Left hindlimb (tissue), 1 donor: ENCODE data around the gene TAS2R19.
"Not testable (repeated sequence)": the region's sequence is repeated elsewhere in the genome, so short reads cannot be mapped to it uniquely, and the experiment has no call there.

Experiments used
- DNase-seq: peaks from one replicate; pipeline ENCODE4 v3.0.0-alpha.2; 2018

TAS2R19 gene, protein sequence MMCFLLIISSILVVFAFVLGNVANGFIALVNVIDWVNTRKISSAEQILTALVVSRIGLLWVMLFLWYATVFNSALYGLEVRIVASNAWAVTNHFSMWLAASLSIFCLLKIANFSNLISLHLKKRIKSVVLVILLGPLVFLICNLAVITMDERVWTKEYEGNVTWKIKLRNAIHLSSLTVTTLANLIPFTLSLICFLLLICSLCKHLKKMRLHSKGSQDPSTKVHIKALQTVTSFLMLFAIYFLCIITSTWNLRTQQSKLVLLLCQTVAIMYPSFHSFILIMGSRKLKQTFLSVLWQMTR

DNA sequence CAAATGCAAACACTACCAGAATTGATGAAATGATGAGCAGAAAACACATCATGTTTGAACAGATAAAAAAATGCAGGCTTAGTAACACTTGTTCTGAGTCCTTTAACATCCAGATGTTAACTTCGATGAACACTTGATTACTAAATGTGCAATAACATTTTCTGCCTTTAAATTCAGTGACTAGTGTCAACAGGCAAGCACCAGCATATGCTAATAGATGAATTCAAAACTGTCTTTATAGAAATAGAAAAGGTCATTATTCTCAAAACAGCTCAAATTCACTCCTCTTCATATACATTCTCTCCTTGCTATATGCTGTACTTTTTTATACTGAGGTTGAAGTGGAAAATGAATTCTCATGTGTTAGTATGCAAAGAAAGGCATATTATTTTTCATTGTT, at the start of gene TAS2R19:
TAS2R19 (minus strand) TSS at position 101 of the 400 bp plus-strand sequence; CDS start at position 52, 49 bp downstream.
- DNase-seq = no peak

DNA sequence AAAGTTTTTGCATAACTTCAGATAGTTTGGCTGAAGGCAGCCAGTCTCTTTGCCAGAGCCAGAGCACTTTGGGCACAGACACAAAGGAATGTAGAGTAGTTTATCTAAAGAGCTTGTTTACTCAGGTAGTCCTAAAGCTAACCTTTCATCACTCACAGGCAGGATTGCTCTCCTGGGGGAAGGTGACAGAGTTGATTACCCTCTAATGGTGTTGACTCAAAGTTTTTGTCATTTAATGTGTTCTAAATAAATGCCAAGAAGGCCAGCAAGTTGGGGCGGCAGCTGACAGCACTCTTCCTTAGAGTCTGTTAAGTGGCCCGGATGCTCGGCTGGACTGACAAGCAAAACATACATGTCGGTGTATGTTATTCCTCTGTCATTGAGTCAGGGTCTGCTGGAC, 49.0 kb upstream of the TAS2R19 start:
- no peak for DNase-seq

DNA sequence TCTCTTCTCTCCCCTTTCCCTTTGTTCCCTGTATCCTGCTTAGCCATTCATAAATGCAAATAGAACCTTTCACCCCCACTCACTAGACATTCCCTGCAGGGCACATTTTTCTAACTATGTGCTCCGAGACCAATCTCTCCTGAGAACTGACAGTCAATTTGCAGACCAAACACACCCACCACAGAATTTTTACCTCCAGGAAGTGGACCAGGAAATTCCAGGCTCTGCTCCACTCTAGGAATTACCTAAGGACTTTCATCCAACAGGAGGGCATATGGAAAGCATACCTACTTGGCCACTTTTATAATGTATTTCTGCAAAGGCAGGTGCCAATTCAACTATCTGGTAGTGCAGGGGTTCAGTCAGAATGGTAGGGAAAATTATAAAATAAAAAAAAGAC, 48.6 kb upstream of the TAS2R19 start:
- no peak for DNase-seq

DNA sequence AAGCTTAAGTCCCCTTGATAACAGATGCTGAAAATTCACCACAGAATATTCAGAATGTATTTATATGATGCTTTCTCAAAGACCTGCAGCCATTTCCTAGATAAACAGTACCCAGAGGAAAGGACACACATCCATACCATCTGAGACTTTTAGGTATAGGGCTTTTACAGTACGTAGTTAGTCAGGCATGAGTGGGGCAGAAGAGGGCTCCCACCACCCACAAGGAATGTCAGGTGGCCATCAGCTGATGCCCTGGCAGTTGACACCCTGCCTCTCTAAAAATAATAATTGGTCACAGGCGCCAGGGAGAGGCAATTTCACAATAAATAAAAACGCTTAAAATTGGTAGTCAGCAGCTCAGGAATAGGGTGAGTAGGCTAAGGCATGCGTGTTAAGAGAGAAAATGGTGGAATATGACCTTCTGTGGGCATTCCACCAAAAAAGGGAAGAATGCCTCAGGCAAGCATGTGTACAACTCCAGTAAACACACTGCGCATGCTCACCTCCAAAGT, 47.5 kb upstream of the TAS2R19 start:
- DNase-seq = no peak

DNA sequence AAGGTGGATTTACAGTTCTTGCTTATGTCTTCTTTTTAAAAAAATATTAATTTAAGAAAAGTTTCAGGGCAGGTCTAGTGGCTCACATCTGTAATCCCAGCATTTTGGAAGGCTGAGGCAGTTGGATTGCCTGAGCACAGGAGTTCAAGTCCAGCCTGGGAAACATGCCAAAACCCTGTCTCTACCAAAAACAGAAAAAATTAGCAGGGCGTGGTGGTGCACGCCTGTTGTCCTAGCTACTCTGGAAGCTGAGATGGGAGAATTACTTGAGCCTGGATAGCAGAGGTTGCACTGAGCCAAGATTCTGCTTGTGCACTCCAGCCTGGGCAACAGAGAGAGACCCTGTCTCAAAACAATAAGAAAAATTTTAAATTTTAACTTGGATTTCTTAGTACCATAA, 45.1 kb upstream of the TAS2R19 start:
- no peak for DNase-seq

DNA sequence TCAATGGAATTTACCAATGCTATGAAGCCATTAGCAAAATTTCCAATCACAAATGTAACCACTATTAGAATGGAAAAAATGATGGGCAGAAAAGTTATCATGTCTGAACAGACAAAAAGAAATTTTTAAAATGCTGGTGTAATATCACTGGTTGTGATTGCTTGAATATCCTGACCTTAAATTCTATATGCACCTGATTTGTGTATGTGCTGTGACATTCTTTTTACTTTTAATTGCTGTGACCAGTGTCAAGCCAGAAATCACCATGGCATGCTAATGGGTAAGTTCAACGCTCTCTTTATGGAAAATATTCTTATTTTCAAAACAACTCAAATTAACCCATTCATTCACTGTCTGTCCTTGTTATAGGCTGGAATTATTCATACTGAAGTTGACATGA, 39.8 kb upstream of the TAS2R19 start, which contains the start of gene TAS2R46:
TAS2R46 (minus strand) TSS at position 101 of the 400 bp plus-strand sequence; CDS start at position 101, 0 bp downstream.
- DNase-seq = not testable (repeated sequence)

DNA sequence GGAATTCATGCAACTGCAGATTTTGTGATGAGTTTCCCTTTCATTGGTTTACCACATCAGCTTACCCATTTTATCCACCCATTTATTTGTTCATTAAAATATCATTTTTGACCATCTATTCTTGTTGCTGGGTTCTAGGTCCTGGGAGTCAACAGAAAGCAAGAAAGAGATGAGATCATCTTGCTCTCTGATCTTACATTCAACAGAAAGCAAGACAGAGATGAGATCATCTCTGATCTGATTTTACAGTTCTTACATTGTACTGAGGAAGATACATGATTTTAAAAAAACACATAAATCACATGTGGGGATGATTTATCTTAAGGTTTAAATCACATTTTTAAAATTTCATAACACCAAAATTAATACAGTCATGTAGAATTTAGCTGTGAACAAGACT, 37.4 kb upstream of the TAS2R19 start:
- no peak for DNase-seq

DNA sequence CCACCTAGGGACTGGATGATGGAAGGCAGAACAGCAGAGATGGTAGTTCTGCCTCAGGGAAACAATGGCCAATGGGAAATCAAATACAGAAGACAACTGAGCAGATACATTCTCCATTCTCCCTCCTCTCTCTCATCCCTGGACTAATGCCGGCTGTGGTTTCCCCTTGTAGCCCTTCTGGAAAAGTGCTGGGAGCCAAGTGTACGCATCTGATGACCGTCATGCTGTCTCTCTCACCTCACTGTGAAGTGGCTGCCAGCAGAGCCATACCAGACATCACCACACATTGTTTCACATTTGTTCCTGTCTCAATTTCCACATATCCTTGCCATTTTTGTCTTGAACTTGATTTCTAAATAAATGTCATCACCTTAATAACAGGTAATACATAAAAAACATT, 36.6 kb upstream of the TAS2R19 start:
- no peak for DNase-seq

DNA sequence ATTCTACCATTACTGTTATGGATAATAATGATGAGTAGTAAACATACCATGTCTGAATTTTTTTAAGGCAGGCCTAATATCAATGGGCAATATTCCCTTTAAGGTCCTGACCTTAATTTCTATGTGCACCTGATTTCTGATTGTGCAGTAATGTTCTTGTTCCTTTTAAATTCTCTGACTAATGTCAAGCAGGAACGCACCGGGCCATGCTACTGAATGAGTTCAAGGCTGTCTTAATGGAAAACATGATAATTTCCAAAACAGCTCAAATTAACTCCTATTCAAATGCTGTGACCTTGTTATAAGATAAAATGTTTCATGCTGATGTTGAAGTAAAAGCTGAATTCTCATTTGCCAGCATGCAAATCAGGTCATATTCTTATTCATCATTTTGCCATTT, 32.9 kb upstream of the TAS2R19 start:
- no peak for DNase-seq

DNA sequence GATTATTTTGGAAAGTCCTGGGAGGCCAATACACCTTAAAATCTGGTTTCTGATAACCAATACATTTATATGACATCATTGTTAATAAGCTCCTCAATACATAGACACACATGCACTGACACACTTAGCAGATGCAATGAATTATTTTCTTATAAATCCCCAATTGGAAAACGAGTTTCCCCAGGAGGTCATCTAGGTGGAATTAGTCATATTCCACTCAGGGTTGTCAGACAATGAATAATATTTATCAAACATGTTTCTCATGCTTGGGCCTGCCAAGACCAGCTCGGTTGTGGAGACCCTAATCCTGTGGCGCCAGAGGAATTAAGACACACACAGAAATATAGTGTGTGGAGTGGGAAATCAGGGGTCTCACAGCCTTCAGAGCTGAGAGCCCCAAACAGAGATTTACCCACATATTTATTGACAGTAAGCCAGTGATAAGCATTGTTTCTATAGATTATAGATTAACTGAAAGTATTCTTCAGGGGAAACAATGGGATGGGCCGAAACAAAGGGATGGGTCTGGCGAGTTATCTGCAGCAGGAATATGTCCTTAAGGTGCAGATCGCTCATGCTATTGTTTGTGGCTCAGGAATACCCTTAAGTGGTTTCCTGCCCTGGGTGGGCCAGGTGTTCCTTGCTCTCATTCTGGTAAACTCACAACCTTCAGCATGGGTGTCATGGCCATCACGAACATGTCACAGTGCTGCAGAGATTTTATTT, 27.5 kb upstream of the TAS2R19 start:
- not testable (repeated sequence) for DNase-seq

DNA sequence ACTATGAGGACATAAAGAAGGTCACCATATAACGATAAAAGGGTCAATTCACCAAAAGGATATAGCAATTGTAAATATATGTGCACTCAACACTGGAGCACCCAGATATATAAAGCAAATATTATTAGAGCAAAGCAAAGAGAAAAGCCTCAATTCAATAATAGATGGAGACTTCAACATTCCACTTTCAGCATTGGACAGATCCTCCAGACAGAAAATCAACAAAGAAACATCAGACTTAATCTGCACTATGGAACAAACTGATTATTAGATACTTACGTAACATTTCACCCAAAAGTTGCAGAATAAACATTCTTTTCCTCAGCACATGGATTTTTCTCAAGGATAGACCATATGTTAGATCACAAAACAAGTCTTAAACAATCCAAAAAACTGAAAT, 18.9 kb upstream of the TAS2R19 start:
- not testable (repeated sequence) for DNase-seq

DNA sequence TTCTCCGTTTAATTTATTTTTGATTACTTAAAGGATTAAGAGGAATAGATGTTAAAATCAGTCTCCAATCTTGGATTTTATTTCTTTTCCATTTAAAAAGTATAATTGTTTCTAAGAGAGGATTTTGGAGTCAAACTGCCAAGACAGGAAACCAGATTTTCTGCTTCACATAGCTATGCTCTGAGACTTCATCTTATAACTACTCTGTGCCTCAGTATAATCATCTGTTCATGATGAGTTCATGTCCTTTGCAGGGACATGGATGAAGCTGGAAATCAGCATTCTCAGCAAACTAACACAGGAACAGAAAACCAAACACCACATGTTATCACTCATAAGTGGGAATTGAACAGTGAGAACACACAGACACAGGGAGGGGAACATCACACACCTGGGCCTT, 17.7 kb upstream of the TAS2R19 start:
- DNase-seq = no peak

DNA sequence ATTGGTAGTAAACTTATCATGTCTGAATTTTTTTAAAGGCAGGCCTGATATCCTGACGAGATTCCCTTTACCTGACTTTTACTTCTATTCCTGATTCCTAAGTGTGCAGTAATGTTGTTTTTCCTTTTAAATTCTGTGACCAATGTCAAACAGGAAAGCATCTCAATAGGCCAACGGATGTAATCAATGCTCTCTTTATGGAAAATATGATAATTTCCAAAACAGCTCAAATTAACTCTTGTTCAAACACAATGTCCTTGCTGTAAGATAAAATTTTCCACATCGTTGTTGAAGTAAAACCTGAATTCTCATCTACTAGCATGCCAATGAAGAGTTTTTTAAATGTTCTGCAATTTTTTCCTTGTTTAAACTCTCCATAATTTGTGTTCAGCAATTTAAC, 16.8 kb upstream of the TAS2R19 start:
- no peak for DNase-seq

DNA sequence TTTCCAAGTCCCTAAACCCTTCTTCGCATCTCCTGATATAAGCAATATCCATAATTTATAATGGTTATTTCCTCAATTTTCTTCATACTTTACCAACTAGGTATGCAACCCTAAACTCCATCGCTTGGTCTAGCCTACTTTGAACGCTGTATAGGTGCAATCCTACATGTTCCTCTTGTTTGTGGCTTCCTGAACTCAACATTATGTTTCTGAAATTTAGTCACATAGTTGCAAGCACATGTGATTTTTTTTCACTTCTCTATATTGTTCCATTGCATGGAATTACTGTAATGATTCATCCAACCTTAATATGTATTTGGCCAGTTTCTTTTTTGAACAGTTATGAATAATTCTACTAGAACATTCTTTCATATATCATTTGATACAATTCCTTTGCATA, 11.5 kb upstream of the TAS2R19 start:
- DNase-seq = not testable (repeated sequence)

DNA sequence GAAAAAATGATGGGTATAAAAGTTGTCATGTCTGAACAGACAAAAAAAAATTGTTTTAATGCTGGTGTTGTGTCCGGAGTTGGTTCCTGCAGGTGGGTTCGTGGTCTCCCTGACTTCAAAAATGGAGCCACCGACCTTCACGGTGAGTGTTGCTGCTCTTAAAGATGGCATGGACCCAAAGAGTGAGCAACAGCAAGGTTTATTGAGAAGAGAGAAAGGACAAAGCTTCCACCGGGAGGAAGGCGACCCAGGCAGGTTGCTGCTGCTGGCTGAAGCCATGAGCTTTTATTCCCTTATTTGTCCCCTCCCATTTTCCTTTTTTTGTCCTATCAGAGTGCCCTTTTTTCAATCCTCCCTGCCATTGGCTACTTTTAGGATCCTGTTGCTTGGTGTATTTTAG, 8.9 kb upstream of the TAS2R19 start, which contains the start of gene TAS2R31:
TAS2R31 (minus strand) TSS at position 101 of the 400 bp plus-strand sequence; CDS start at position 29, 72 bp downstream.
- DNase-seq = no peak

DNA sequence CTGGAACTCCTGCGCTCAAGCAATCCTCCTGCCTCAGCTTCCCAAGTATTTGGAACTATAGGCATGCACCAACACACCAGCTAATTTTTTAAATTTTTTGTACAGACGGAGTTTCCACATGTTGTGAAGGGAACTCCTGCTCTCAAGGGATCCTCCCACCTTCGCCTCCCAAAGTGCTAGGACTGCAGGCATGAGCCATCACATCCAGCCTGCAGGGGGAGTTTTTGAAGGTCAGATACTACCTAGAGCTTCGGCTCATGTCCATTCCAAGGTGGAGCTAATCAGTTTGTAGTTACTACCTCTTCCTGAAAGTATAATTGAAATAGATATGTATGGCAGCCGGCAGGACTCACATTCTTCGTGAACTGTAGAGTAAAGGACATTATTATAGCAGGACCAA, 3.7 kb upstream of the TAS2R19 start:
- DNase-seq = no peak

DNA sequence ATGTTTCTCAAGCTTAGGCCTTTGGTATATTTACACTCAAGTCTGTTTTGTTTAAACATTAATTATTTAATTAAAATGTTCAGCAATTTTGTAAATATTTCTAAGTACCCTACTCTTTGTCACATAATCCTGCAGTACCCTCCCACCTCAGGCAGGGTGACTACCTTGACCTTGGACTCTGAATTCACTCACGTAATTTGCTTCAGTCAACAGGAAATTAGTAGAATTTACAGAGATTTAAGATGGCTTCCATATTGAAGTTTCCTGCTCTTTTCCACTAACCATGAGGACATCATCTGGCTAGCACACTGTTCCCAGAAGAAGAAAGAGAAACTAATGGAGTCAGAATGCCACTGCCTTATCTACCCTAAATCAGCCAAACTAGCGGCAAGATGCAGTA, 967 bp upstream of the TAS2R19 start:
- no peak for DNase-seq

DNA sequence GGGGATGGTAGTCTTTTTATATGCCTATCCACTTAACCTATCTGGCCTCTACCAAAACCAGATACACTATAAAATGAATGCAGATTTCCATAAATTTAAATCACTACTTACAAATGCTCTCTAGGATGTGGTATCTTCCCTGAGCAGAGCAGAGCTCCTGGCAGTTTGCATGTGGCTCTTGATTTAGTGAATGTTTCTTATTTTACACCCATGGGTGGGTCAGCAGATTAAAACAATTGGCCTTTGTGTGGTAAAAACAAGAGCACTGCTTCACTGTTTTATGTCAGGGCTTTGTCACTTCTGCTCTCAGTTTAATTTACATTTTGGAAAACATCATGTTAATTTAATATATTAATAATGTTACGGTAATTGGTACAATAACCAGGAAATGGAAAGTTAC, 5.5 kb downstream of the TAS2R19 start:
- DNase-seq = no peak

DNA sequence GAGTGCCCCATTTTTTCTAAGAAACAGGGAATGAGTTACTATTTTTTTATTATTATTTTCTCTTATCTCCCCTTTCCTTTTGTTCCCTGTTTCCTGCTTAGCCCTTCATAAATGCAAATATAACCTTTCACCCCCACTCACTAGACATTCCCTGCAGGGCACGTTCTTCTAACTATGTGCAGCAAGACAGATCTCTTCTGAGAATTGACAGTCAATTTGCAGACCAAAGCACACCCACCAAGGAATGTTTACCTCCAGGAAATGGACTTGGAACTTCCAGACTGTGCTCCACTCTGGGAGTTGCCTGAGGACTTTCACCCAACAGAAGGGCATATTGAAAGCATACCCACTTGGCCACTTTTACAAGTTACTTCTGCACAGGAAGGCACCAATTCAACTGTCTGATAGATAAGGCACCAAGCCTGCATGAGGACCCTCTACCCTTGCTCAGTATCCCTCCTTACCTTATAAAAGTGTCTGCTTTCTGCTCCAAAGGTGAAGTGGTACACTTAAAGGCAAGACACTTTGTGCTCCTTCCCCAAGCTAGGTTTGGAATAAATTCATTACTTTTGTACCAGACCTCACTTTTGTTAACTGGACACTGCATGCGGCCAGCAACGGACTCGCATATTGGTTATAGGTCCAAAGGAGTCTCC, 6.5 kb downstream of the TAS2R19 start:
- DNase-seq = no peak

DNA sequence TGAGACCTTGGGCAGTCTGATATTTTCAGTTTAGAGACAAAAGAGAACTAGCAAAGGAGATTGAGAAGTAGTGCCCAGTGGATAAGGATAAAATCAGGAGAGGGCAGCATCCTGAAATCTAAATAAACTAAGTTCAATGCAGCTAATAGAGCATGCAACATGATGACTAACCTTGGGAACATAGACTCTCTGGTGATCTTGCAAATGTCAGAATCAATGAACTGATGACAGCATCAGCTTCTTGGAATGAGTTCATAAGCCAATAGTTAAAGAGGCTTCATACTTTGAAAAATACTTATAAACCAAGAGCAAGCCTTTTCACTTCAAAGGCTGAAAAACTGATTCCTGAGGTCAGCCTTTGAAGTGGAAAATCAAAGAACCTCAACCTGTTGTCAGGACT, 8.2 kb downstream of the TAS2R19 start:
- no peak for DNase-seq

DNA sequence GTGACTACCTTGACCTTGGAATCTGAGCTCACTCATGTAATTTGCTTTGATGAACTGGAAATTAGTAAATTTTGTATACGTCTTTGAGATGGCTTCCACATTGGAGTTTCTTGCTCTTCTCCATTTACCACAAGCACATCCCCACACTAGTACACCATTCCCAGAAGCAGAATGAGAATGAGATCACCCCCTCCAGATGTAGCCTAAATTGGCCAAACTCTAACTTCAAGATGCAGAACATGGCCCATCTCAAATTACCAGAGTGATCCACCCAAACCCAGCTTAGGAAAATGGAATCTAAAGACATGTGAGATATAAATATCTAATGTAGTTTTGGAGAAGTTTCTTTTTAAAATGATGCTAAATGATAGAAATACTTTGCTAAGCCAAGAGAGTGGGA, 14.8 kb downstream of the TAS2R19 start:
- no peak for DNase-seq

DNA sequence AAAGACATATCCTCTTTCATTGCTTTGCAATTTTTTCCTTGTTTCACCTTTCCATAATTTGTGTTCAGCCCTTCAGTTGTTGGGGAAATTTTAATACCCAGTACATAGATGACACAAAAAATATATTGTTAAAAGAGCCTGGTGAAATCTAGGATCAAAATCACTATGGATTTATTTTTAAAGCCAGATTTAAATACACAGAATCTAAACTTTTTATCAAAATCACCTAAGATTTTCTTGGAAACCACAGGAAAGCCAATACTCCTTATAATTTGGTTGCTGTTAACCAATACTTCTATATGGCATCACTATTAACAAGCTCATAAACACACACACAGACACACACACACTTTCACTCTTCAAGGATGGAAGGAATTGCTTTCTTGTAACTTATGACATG, 24.2 kb downstream of the TAS2R19 start, which contains the start of gene TAS2R20:
TAS2R20 (minus strand) TSS at position 101 of the 400 bp plus-strand sequence. CDS start 429 bp downstream, outside the sequence.
- DNase-seq = no peak

DNA sequence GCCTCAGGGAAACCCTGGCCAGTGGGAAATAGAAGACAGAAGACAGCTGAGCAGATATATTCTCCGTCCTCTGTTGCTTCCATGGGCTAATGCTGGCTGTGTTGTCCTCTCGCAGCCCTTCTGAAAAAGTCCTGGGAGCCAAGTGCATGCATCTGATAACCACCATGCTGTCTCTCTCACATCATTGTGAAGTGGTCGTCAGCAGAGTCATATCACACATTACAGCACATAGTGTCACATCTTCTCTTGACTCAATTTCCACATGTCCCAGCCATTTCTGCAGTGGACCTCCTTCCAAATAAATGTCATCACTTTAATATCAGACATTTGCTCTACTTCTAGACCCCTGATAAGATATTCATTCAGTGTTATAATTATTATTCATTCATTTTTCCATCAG, 28.1 kb downstream of the TAS2R19 start:
- DNase-seq = no peak
